Stimulated activated CD8-positive, alpha-beta memory T cell treated with anti-CD3 and anti-CD28 coated beads, Interleukin-4, amount 100 ng/mL, for 48 hours (primary cell): Measurements from ENCODE around the gene EPHB3.

Experiments used
- DNase-seq: peaks from one replicate; pipeline ENCODE4 v3.0.0-alpha.2; 2020

EPHB3 gene

DNA sequence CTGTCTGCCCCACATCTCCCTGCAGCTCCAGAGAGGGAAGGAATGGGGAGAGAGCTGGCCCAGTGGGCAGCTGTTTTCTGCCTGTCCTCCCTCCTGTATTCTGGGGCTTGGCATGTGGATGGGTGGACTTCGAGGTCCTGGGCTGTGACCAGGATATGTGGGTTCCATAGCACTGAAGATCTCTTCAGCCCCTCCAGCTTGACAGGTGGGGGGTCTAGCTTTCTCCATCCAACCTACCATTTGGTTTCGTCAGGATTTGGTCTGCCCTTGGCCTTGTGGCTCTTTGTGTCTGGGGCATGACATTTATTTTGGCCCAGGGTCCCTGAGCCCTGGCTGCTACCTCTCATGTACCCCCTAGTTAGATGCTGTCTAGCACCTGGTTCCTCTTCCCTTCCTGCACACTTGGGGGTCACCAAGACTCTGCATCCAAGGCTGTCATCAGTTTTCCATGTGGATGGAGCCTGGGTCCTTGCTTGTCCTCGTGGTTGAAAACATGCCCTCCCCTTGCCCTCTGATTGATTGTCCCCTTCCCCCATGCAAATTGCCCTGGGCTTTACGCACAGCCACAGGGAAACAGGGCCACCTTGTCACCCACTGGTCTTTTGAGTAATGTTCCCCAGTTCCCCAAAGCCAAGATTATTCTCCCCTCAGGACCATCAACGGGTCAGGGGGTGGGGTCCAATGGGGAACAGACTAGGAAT is 3.2 kb downstream of the EPHB3 start:
- no peak for DNase-seq

DNA sequence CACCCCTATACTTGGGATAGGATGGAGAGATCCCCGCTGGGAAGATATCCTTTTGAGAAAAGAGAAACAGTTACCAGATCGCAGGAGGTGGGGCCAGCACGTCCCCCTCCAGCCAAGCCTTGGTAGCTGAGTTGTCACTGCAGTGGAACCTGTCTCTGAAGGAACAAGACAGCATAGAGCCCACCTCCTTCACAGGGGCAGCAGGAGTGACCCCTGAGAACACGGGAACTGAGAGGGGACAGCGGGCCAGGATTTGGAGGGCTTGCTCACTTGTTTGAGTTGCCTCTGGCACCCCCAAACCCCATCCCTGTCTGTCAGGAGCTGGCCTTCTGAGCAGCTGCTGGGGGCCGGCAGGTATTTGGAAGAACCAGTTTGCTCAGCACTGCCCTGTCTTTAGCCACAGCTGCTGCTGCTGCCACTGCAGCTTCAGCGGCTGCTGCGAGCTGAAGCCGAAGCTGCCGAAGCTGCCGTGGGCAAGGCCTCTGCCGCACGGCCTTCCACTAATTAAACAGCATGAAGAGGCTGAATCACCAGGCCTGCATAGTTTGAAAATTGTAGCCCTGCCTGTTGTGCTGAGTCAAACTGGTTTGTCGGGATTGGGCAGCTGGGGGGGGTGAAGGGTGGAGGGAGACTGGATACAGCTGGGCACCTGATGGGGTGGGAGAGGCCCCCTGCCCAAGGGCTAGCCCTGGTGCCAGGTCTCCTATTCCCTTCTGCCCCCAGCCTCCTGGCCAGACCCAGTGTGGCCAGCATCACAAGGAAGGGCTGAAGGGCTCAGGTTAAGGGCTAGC is 4.0 kb downstream of the EPHB3 start:
- no peak for DNase-seq

DNA sequence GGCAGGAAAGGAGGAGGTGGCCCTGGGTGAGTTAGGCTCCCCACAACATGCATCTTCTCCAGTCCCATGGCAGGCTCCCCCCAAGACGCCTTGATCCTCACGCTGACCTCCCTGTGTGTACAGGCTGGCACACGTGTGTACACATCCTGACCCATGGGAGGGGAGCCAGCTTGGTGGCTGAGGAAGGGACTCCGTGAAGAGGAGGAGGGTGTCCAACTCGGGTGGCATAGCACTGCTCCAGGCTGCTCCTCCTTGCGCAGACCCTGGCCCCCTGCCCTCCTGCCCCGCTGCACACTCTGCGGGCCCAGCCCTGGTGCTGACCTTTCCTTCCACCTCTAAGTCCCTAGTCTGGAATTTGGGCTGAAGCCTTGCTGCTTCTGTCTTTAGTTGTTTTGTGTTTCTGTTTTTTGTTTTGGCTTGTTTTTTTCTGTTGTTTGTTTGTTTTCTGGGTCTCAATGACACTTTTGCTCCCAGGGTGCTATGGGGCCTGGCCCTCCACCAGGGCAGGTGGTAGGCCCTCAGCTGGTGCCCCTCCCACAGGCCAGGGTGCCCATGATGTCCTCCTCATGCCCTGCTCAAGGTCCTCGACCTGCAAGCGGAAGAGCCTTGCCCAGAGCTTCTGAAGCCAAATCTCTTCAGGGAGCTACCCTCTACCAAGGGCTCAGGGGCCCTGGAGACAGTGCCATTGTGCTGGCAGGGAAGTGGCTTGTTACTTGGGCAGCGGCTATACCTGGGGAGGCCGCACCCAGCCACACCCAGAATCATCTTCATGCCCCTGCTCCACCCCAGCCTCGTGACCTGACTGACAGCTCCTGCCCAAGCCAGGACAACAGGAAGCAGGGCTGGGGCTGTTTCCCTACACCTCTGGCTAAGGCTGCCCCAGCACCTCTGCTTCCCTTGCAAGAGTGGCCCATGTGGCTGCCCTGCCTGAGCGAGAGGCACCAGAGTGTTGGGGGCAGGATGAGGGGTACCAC is 5.1 kb downstream of the EPHB3 start:
- no peak for DNase-seq

DNA sequence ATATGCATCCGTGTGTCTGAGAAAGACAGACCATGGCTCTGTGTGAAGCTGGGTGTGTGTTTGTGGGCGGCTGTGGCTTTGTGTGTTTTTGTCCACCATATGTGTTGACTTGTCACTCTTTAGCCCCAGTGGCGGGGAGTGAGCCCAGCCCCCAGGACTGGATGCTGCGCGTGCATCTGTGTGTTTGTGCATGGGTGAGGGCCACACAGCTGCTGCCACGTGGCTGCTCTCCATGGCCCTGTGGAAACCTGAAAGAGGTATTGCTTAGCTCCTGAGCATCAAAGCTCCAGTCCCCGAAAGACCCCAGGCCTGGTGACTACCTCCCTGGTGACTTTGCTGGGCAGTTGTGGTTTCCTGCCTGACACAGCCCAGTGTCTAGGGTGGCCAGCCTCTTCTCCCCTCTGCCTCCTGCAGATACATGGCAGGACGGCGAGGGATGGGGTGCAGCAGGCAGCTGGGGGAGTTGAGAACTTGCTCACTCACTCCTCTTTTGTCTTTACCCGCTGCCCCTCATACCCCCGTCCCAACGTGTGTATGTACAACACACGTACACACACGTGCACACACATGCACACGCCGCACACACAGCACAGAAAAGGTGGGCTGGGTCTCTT is 6.5 kb downstream of the EPHB3 start:
- no peak for DNase-seq

DNA sequence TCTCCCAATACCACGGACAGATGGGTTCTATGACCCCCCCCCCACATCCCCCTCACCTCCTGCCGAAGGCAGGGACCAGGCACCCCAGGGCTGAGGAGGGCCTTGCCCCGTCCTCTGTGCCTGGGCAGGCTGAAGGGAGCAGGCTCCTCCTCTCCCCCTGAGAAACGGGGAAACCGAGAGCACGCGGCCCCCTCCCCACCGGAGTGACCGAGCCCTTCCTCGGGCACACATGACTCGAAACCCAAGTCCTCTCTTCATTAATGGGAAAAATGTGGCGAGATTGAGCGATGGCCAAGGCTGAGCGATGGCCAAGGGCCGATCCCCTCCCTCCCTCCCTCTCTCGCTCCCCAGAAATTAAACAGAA is 7.0 kb downstream of the EPHB3 start:
- DNase-seq = no peak

DNA sequence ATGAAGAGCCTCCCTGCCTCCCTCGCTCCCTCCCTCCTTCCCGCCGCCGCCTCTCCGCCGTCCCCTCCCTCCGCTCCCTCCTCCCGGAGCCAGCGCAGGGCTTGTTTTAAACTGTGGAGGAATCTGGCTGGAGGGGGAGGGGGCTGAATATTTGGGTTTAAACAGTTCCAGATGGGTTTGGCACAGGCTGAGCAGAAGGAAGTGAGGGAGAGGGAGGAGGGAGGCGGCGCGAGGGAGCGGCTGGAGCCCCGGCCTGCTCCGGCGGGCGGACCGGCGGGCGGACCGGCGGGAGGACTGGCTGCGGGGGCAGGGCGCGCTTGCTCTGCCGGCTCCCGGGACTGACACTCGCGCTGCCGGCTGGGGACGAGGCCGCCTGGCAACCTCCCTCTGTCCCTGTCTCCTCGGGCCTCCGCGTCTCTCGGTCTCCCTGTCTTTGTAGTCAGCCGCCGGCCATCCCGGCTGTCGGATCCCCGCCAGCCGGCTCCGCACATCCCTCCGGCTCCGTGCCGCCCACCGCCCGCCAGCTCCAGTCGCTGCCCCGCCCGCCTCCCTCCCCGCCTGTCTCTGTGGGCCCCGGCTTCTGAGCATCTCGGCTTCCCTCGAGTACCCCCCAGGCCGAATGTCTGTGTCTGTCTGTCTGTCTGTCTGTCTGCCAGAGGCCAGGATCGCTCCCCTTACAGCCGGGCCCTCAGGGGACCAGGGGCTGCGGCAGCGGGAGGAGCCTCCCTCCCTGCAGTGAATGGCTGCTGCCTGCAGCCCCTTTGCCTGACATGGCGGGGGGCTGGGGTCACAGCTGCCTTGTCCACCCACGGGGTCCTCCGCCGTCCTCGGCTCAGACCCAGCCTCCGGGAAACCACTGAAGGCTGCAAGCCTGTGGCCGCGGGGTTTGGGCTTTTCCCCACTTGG is 7.6 kb downstream of the EPHB3 start:
- peak; percentile 37 for DNase-seq

DNA sequence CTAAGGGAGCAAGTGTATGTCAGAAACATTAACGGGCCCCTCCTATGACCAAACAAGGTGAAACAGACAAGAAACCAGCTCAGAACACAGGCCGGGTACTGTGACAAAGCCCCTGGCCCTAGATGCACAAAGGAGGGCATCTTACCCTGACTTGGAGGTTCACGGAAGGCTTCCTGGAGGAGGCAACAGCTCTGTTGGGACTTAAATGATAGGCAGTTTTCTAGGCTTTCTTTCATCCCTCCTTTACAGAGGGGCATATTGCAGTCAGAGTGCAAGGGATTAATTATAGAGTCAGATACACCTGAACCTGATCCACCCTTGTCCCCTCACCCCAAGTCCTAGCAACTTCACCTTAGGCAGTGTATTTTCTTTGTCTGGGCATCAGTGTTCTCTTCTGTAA is 8.4 kb downstream of the EPHB3 start:
- DNase-seq = no peak

DNA sequence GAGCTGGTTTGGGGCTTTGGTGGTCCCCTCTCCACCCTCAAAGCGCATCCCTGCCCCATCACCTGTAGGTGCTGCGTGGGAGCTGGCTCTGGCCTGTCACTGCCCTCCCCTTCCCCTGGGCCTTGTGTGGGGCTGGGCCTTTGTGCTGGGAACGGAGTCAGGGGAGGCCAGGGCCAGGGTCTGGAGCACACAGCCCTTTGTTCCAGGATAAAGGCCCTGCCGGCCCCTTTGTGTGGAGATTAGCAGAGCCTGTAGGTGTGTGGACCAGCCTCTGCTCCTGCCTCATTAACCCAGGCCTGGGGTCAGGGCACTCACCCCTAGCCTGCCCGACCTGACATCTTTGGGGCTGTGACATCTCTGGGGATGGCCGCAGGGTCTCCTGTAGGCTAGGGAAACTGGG is 8.9 kb downstream of the EPHB3 start:
- DNase-seq = no peak

DNA sequence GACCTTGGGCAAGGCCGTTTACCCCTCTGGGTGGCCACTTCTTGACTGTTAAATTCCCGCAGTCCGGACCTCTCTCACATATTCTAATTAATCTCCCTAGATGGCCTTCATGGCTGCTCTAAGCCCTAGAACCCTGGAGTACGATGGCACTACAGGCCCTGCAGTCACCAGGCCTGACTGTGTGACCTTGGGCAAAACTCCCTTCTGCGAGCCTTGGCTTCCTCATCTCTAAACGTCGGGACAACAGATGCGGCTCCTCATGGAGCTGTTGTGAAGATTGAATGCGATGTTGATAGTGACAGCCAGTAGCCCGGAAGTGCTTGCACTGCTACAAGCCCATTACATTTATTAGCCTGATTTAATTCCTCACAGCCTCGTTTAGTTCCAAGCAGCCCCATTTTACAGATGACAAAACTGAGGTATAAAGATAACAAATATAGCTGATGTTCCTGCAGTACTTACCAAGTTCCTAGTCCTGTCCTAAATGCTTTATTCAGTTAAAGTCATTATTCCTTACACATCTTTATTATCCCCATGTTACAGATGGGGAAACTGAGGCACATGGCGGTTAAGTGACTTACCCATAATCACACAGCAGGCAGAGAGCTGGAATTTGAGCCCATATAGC is 10.3 kb downstream of the EPHB3 start:
- no peak for DNase-seq

DNA sequence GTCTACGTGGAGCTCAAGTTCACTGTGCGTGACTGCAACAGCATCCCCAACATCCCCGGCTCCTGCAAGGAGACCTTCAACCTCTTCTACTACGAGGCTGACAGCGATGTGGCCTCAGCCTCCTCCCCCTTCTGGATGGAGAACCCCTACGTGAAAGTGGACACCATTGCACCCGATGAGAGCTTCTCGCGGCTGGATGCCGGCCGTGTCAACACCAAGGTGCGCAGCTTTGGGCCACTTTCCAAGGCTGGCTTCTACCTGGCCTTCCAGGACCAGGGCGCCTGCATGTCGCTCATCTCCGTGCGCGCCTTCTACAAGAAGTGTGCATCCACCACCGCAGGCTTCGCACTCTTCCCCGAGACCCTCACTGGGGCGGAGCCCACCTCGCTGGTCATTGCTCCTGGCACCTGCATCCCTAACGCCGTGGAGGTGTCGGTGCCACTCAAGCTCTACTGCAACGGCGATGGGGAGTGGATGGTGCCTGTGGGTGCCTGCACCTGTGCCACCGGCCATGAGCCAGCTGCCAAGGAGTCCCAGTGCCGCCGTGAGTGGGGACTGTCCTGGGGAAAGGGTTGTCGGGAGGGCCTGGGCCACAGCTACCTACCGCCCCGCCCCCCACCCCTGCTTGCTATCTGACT is 11.2 kb downstream of the EPHB3 start:
- DNase-seq = no peak

DNA sequence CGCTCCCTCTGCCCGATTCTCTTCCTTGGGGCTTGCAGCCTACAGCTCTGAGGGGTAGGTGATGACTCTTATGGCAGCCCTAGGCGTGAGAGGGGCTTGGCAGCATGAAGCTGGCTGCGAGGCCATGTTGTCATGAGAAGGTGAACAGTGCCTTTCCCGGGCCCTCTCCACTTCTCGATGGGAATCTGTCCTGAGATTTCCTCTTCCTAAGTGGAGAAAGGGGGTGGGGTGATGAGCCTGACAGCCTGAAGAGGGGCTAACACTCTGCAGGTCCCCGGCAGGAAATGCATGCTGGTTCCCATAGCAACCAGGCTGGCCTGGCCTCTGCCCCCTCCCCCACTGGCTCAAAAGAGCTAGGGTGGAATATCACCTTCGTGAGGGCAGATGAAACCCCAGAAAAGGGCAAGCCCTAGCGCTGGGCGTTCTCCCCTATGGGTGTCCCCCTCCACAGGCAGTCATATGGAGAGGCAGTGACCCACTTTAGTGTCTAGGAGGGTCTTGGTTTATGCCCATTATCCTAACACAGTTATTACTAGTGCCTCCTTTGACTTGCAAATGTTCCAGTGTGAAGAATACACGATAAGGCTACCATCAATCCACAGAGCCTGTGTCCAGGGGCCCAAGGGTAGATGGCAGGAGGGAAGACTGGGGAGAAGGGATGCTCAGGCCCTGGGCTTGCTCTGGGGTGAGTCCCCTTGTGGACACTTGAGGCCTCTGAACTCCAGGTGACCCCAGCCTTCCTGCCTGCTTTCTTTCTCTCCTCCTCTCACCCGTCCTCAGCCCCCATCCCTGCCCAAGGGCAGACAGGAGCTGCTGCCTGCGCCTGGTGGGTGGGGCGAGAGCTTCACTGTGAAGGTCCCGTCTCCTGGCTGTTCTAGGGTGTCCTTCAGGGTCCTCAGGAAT is 13.2 kb downstream of the EPHB3 start:
- no peak for DNase-seq

DNA sequence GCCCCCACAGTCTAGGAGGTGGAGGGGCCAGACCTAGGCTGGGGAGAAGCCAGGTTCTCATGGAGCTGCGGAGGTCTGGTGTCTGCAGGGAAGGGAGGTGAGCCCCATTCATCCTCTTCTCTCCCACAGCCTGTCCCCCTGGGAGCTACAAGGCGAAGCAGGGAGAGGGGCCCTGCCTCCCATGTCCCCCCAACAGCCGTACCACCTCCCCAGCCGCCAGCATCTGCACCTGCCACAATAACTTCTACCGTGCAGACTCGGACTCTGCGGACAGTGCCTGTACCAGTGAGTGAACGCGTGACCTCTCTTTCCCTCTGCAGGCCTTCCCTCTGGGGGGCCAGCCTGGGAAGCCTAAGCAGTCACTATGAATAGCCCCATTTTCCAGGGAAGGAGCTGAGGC is 14.1 kb downstream of the EPHB3 start:
- no peak for DNase-seq

DNA sequence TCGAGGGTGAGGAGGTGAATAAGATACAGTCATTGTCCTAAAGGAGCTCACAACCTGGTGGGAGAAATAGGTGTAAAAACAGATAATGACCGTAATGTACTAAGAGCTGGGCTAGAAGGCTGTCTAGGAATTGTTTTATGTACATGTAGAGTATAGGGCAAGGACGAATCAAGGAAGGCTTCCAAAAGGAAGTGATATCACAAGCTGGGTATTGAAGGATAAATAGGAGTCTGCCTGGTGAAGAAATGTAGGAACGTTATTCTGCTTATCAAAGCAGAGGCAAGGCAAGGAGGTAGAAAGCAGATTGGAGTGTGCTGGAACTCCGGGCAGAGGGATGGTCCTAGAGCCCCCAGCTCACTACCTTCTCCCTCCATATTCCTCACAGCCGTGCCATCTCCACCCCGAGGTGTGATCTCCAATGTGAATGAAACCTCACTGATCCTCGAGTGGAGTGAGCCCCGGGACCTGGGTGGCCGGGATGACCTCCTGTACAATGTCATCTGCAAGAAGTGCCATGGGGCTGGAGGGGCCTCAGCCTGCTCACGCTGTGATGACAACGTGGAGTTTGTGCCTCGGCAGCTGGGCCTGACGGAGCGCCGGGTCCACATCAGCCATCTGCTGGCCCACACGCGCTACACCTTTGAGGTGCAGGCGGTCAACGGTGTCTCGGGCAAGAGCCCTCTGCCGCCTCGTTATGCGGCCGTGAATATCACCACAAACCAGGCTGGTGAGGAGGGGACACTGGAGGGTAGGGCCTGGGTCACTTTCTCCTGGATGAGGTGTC is 15.1 kb downstream of the EPHB3 start:
- DNase-seq = no peak

DNA sequence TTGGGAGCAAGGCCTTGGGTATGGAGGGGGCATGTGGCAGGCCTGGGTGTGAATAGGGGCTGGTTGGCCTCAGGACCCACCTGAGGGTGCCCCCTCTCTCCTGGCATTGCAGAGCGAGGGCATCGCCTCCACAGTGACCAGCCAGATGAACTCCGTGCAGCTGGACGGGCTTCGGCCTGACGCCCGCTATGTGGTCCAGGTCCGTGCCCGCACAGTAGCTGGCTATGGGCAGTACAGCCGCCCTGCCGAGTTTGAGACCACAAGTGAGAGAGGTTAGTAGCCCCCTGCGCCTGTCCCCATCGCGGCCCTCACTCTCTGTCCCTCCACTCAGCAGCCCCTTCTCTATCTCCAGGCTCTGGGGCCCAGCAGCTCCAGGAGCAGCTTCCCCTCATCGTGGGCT is 16.0 kb downstream of the EPHB3 start:
- no peak for DNase-seq

DNA sequence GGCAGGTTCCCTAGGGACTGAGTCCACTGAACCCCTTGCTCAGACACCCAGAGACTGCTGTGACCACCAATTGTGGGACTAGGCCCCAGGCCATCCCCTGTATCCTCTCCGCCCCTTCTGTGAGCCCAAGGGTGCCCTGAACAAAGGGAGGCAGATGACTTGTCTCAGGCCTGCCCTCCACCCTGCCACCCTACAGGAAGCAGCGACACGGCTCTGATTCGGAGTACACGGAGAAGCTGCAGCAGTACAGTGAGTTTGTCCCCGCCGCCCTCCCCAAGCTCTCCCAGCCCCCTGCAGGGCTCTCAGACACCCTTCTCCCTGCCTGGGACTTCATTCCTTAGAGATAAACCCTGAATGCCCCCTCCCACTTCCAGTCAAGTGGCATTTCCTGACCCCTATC is 16.6 kb downstream of the EPHB3 start:
- no peak for DNase-seq

DNA sequence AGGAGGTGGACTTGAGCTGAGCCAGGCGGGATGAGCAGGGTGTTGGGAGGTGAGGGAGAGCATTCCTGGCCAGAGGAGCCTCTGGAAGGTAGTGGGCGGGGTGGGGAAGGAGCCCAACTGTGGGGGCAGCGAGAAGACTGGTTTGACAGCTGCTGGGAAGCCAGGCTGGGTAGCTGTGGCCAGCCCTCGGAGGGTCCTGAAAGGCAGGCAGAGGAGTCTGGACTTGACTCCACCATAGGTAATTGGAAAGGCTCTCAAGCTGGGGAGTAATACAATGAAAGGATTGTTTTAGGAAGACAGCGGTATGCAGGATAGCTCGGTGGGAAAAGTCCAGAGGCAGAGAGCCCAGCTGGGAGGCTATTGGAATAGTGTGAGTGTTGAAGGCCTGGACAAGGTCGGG is 17.2 kb downstream of the EPHB3 start:
- DNase-seq = no peak

DNA sequence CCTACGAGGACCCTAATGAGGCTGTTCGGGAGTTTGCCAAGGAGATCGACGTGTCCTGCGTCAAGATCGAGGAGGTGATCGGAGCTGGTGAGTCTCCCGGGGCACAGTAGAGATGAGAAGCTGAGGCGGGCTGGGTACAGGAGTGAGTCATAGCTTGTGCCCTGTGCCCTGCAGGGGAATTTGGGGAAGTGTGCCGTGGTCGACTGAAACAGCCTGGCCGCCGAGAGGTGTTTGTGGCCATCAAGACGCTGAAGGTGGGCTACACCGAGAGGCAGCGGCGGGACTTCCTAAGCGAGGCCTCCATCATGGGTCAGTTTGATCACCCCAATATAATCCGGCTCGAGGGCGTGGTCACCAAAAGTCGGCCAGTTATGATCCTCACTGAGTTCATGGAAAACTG is 17.9 kb downstream of the EPHB3 start:
- no peak for DNase-seq

DNA sequence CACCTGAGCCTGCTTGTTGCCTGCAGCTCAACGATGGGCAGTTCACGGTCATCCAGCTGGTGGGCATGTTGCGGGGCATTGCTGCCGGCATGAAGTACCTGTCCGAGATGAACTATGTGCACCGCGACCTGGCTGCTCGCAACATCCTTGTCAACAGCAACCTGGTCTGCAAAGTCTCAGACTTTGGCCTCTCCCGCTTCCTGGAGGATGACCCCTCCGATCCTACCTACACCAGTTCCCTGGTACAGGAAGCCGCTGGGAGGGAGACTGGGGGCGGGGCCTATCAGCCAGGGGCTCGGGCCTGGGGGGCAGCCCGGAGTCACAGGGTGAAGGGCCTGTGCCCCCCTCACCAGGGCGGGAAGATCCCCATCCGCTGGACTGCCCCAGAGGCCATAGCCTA is 18.8 kb downstream of the EPHB3 start:
- DNase-seq = no peak

DNA sequence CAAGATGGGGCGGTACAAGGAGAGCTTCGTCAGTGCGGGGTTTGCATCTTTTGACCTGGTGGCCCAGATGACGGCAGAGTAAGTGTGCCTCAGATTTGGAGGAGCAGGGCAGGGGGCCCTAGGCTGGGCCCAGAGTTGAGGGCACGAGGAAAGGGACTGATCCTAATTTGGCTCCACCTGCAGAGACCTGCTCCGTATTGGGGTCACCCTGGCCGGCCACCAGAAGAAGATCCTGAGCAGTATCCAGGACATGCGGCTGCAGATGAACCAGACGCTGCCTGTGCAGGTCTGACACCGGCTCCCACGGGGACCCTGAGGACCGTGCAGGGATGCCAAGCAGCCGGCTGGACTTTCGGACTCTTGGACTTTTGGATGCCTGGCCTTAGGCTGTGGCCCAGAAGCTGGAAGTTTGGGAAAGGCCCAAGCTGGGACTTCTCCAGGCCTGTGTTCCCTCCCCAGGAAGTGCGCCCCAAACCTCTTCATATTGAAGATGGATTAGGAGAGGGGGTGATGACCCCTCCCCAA is 19.8 kb downstream of the EPHB3 start:
- no peak for DNase-seq
